GM13976 (cell line): ENCODE results near the gene NAA50.

Source experiments
- DNase-seq: peaks from one replicate; pipeline ENCODE4 v3.0.0; 2012; ENCODE audit warnings: low spot score
- CTCF ChIP-seq: IDR thresholded peaks from 2 replicates; pipeline ENCODE4 v1.5.1; 2012; ENCODE audit warnings: borderline replicate concordance, mild to moderate bottlenecking; ENCODE audit not compliant: insufficient read depth; ENCODE audit errors: extremely low read depth, missing control alignments, control extremely low read depth
- in situ Hi-C: fragments of 300-500 bp; cut with MboI; formaldehyde crosslinking; loops from one replicate; pipeline ENCODE4 v1.12.0; 2022; ENCODE audit warnings: low sequenced_read_pairs, mixed read lengths, inconsistent platforms; ENCODE audit not compliant: unreplicated experiment

Gene NAA50

GRCh38 chr3:113758389-113759024 lies 12.5 kb upstream of the NAA50 start:
- TF ChIP-seq CTCF: no peak
- in situ Hi-C loops: no loop called here
- no peak for DNase-seq

- no peak for TF ChIP-seq CTCF
- in situ Hi-C loops: no loop called here
- DNase-seq: no peak
Observed at GRCh38 chr3:113754494-113755159, 8.6 kb upstream of the NAA50 start.

- no peak for DNase-seq
Observed at GRCh38 chr3:113753376-113753985, 7.4 kb upstream of the NAA50 start.

GRCh38 chr3:113751141-113751540 lies 5.1 kb upstream of the NAA50 start:
- no peak for DNase-seq
- no peak for TF ChIP-seq CTCF
- in situ Hi-C loops: no loop called here

More at GRCh38 chr3:113753376-113753985, 7.4 kb upstream of the NAA50 start:
- in situ Hi-C loops: no loop called here
- no peak for TF ChIP-seq CTCF

GRCh38 chr3:113747283-113748046 lies 1.4 kb upstream of the NAA50 start:
- in situ Hi-C loops: no loop called here
- no peak for DNase-seq

More at GRCh38 chr3:113747283-113748046, 1.4 kb upstream of the NAA50 start:
- TF ChIP-seq CTCF: no peak
